HG03432 (cell line): ENCODE results near the gene XRCC2.
A peak's percentile ranks its signal among the peaks of the same experiment; 100 is the strongest.
"Not testable (repeated sequence)": the region's sequence is repeated elsewhere in the genome, so short reads cannot be mapped to it uniquely, and the experiment has no call there.

Source experiments
- ATAC-seq: cut with Tn5 transposase; IDR thresholded peaks from one replicate; pipeline ENCODE4 v1.9.1; 2021; ENCODE audit warnings: mild to moderate bottlenecking, moderate library complexity; ENCODE audit not compliant: unreplicated experiment

The XRCC2 gene

GRCh38 chr7:152675759-152676636 lies at the start of gene XRCC2:
Gene XRCC2, minus strand, starts transcription at chr7:152676141. Its CDS starts 62 bp downstream, at chr7:152676079.
- peak; percentile 93 for ATAC-seq

GRCh38 chr7:152723364-152723763 lies 47.4 kb upstream of the XRCC2 start:
- no peak for ATAC-seq

GRCh38 chr7:152712412-152713042 lies 36.6 kb upstream of the XRCC2 start:
- ATAC-seq: not testable (repeated sequence)

GRCh38 chr7:152711444-152711944 lies 35.6 kb upstream of the XRCC2 start:
- no peak for ATAC-seq

- no peak for ATAC-seq
These were observed 34.2 kb upstream of the XRCC2 start for GRCh38 chr7:152710153-152710442.

- ATAC-seq: no peak
These were observed 33.6 kb upstream of the XRCC2 start for GRCh38 chr7:152709287-152710152.

- ATAC-seq: no peak
These were observed 28.9 kb upstream of the XRCC2 start for GRCh38 chr7:152704796-152705384.

- ATAC-seq: no peak
These were observed 23.1 kb upstream of the XRCC2 start for GRCh38 chr7:152699079-152699478.

GRCh38 chr7:152697268-152697974 lies 21.5 kb upstream of the XRCC2 start:
- ATAC-seq: not testable (repeated sequence)

- not testable (repeated sequence) for ATAC-seq
These were observed 16.3 kb upstream of the XRCC2 start for GRCh38 chr7:152692196-152692595.

- no peak for ATAC-seq
These were observed 7.4 kb upstream of the XRCC2 start for GRCh38 chr7:152683297-152683696.

- no peak for ATAC-seq
These were observed 2.1 kb upstream of the XRCC2 start for GRCh38 chr7:152677808-152678670.

- peak; percentile 33 for ATAC-seq
These were observed 832 bp downstream of the XRCC2 start for GRCh38 chr7:152674860-152675758.

- ATAC-seq: no peak
These were observed 2.0 kb downstream of the XRCC2 start for GRCh38 chr7:152673897-152674296.

- no peak for ATAC-seq
These were observed 3.3 kb downstream of the XRCC2 start for GRCh38 chr7:152672626-152673025.

GRCh38 chr7:152669758-152670157 lies 6.2 kb downstream of the XRCC2 start:
- ATAC-seq: no peak

- no peak for ATAC-seq
These were observed 7.0 kb downstream of the XRCC2 start for GRCh38 chr7:152668975-152669374.

GRCh38 chr7:152667958-152668357 lies 8.0 kb downstream of the XRCC2 start:
- ATAC-seq: peak; percentile 71
